Mucosa of stomach (tissue), 1 donor: ENCODE data around the gene PAX6.

Source experiments
- H3K27me3 ChIP-seq: one replicate; pipeline ENCODE4 v1.7.0; 2013; ENCODE audit warnings: mild to moderate bottlenecking, low read length; ENCODE audit not compliant: control insufficient read depth, insufficient read depth
- H3K36me3 ChIP-seq: one replicate; pipeline ENCODE4 v1.7.0; 2013; ENCODE audit warnings: low read length; ENCODE audit not compliant: control insufficient read depth, insufficient read depth
- H3K4me1 ChIP-seq: one replicate; pipeline ENCODE4 v1.7.0; 2013; ENCODE audit warnings: mild to moderate bottlenecking, low read length; ENCODE audit not compliant: control insufficient read depth, insufficient read depth
- H3K4me3 ChIP-seq: one replicate; pipeline ENCODE4 v1.7.0; 2013; ENCODE audit warnings: low read length
- H3K9ac ChIP-seq: one replicate; pipeline ENCODE4 v1.7.0; 2013; ENCODE audit warnings: mild to moderate bottlenecking, low read length, moderate library complexity
- H3K9me3 ChIP-seq: one replicate; pipeline ENCODE4 v1.7.0; 2013; ENCODE audit warnings: mild to moderate bottlenecking, low read length, moderate library complexity; ENCODE audit not compliant: control insufficient read depth
- donor health status: Pancreatic carcinoma.

PAX6 gene

GRCh38 chr11:31812383-31813381, 1.6 kb upstream of the PAX6 start:
- Histone ChIP-seq H3K4me1 (peaks cover 68% of the 10 kb centered on the region), H3K4me3 (peak overlapping the region; percentile 31), H3K9me3 (no peaks in the 10 kb centered on the region), H3K36me3 (no peaks in the 10 kb centered on the region), H3K27me3 (peaks cover 99% of the 10 kb centered on the region), H3K9ac (peak overlapping the region; percentile 45)

GRCh38 chr11:31809857-31810778, 1.0 kb downstream of the PAX6 start:
- H3K4me1 ChIP-seq: peaks cover 46% of the 10 kb centered on the region
- H3K9ac ChIP-seq: peak overlapping the region; percentile 59
- peak overlapping the region; percentile 46 for H3K4me3 ChIP-seq
- no peaks in the 10 kb centered on the region for H3K36me3 ChIP-seq
- no peaks in the 10 kb centered on the region for H3K9me3 ChIP-seq
- H3K27me3 ChIP-seq: peaks cover 99% of the 10 kb centered on the region

- Histone ChIP-seq H3K36me3 (no peaks in the 10 kb centered on the region), H3K4me1 (peaks cover 50% of the 10 kb centered on the region), H3K4me3 (peak overlapping the region; percentile 46), H3K27me3 (peaks cover 99% of the 10 kb centered on the region), H3K9ac (peak overlapping the region; percentile 58), H3K9me3 (no peaks in the 10 kb centered on the region)
These were observed 1.6 kb downstream of the PAX6 start for GRCh38 chr11:31809541-31809856.

- peaks cover 49% of the 10 kb centered on the region for H3K4me1 ChIP-seq
- peak overlapping the region; percentile 58 for H3K9ac ChIP-seq
- H3K27me3 ChIP-seq: peaks cover 99% of the 10 kb centered on the region
- no peaks in the 10 kb centered on the region for H3K36me3 ChIP-seq
- H3K4me3 ChIP-seq: no peak overlapping the region
- H3K9me3 ChIP-seq: no peaks in the 10 kb centered on the region
These were observed 2.2 kb downstream of the PAX6 start for GRCh38 chr11:31808721-31809540.

- Histone ChIP-seq H3K4me3 (no peak overlapping the region), H3K4me1 (peaks cover 44% of the 10 kb centered on the region), H3K36me3 (no peaks in the 10 kb centered on the region), H3K27me3 (peaks cover 99% of the 10 kb centered on the region), H3K9me3 (no peaks in the 10 kb centered on the region), H3K9ac (peak overlapping the region; percentile 50)
These were observed 3.1 kb downstream of the PAX6 start for GRCh38 chr11:31807799-31808667.

GRCh38 chr11:31806928-31807798, 4.0 kb downstream of the PAX6 start:
- Histone ChIP-seq H3K27me3 (peaks cover 98% of the 10 kb centered on the region), H3K4me1 (peaks cover 36% of the 10 kb centered on the region), H3K36me3 (no peaks in the 10 kb centered on the region), H3K4me3 (no peak overlapping the region), H3K9me3 (no peaks in the 10 kb centered on the region), H3K9ac (peak overlapping the region; percentile 53)

GRCh38 chr11:31806186-31806927, 4.8 kb downstream of the PAX6 start:
- Histone ChIP-seq H3K9me3 (no peaks in the 10 kb centered on the region), H3K27me3 (peaks cover 98% of the 10 kb centered on the region), H3K36me3 (no peaks in the 10 kb centered on the region), H3K4me3 (no peak overlapping the region), H3K9ac (peak overlapping the region; percentile 53), H3K4me1 (peaks cover 29% of the 10 kb centered on the region)

GRCh38 chr11:31805629-31806185, 5.4 kb downstream of the PAX6 start:
- H3K27me3 ChIP-seq: peaks cover 98% of the 10 kb centered on the region
- H3K9me3 ChIP-seq: no peaks in the 10 kb centered on the region
- H3K36me3 ChIP-seq: no peaks in the 10 kb centered on the region
- peak overlapping the region; percentile 53 for H3K9ac ChIP-seq
- H3K4me3 ChIP-seq: no peak overlapping the region
- H3K4me1 ChIP-seq: peaks cover 23% of the 10 kb centered on the region

- H3K4me1 ChIP-seq: peaks cover 20% of the 10 kb centered on the region
- H3K9ac ChIP-seq: peak overlapping the region; percentile 53
- H3K36me3 ChIP-seq: no peaks in the 10 kb centered on the region
- H3K9me3 ChIP-seq: no peaks in the 10 kb centered on the region
- no peak overlapping the region for H3K4me3 ChIP-seq
- peaks cover 98% of the 10 kb centered on the region for H3K27me3 ChIP-seq
These were observed 6.0 kb downstream of the PAX6 start for GRCh38 chr11:31805037-31805628.
